SK-N-SH treated with all-trans-retinoic acid at 6 μM for 48 hours (cell line): ENCODE results near the gene GET4.

Experiments
- ATAC-seq: fragments of 200-7000 bp; cut with Tn5 transposase; 3 replicates; pipeline ENCODE4 v1.9.1; 2020; ENCODE audit warnings: mild to moderate bottlenecking, moderate library complexity
- ARNTL ChIP-seq: fragments of 450-650 bp; formaldehyde crosslinking; IDR thresholded peaks from 2 replicates; pipeline ENCODE4 v1.5.0; 2020; ENCODE audit warnings: low read depth, mild to moderate bottlenecking, moderate library complexity, borderline replicate concordance
- BACH2 ChIP-seq: fragments of 250-450 bp; sonication (Bioruptor Pico); IDR thresholded peaks from 2 replicates; pipeline ENCODE4 v1.9.0; 2021; ENCODE audit warnings: mild to moderate bottlenecking, borderline replicate concordance
- CREB5 ChIP-seq: fragments of 250-450 bp; sonication (Bioruptor Pico); IDR thresholded peaks from 2 replicates; pipeline ENCODE4 v1.5.1; 2020; ENCODE audit warnings: low read depth, mild to moderate bottlenecking, moderate library complexity
- CSDC2 ChIP-seq: fragments of 250-450 bp; sonication (Bioruptor Pico); IDR thresholded peaks from 2 replicates; pipeline ENCODE4 v1.5.0; 2020; ENCODE audit warnings: mild to moderate bottlenecking, moderate library complexity
- CSRNP3 ChIP-seq: fragments of 250-450 bp; sonication (Bioruptor Pico); IDR thresholded peaks from 2 replicates; pipeline ENCODE4 v1.5.1; 2021; ENCODE audit warnings: mild to moderate bottlenecking, moderate library complexity
- ESRRG ChIP-seq: fragments of 250-450 bp; sonication (Bioruptor Pico); IDR thresholded peaks from 2 replicates; pipeline ENCODE4 v1.6.1; 2021; ENCODE audit warnings: mild to moderate bottlenecking
- GLIS3 ChIP-seq: fragments of 250-450 bp; sonication (Bioruptor Pico); IDR thresholded peaks from 2 replicates; pipeline ENCODE4 v1.5.0; 2020; ENCODE audit warnings: mild to moderate bottlenecking, moderate library complexity
- ISL1 ChIP-seq: fragments of 250-450 bp; sonication (Bioruptor Pico); IDR thresholded peaks from 2 replicates; pipeline ENCODE4 v2.1.2; 2022; ENCODE audit warnings: mild to moderate bottlenecking, moderate library complexity
- OSR1 ChIP-seq: fragments of 250-450 bp; sonication (Bioruptor Pico); IDR thresholded peaks from 2 replicates; pipeline ENCODE4 v1.8.0; 2022; ENCODE audit warnings: moderate library complexity, mild to moderate bottlenecking, inconsistent platforms
- PATZ1 ChIP-seq: fragments of 250-450 bp; sonication (Bioruptor Pico); IDR thresholded peaks from 2 replicates; pipeline ENCODE4 v1.8.0; 2020; ENCODE audit warnings: mild to moderate bottlenecking, moderate library complexity, borderline replicate concordance
- PPARA ChIP-seq: fragments of 250-450 bp; sonication (Bioruptor Pico); IDR thresholded peaks from 2 replicates; pipeline ENCODE4 v1.5.0; 2020; ENCODE audit warnings: mild to moderate bottlenecking, borderline replicate concordance
- RARB ChIP-seq: fragments of 250-450 bp; sonication (Bioruptor Pico); IDR thresholded peaks from 2 replicates; pipeline ENCODE4 v1.8.0; 2021; ENCODE audit warnings: mild to moderate bottlenecking, moderate library complexity
- SNAI2 ChIP-seq: fragments of 250-450 bp; sonication (Bioruptor Pico); IDR thresholded peaks from 2 replicates; pipeline ENCODE4 v1.5.0; 2020; ENCODE audit warnings: mild to moderate bottlenecking, moderate library complexity
- TCF4 ChIP-seq: fragments of 250-450 bp; sonication (Bioruptor Pico); IDR thresholded peaks from 2 replicates; pipeline ENCODE4 v1.8.0; 2021; ENCODE audit warnings: mild to moderate bottlenecking, moderate library complexity, borderline replicate concordance
- TOX ChIP-seq: fragments of 250-450 bp; sonication (Bioruptor Pico); IDR thresholded peaks from 2 replicates; pipeline ENCODE4 v1.8.0; 2021; ENCODE audit warnings: mild to moderate bottlenecking, moderate library complexity, borderline replicate concordance
- TSHZ2 ChIP-seq: fragments of 250-450 bp; sonication (Bioruptor Pico); IDR thresholded peaks from 2 replicates; pipeline ENCODE4 v1.5.0; 2020; ENCODE audit warnings: mild to moderate bottlenecking, moderate library complexity
- ZC3H10 ChIP-seq: fragments of 250-450 bp; sonication (Bioruptor Pico); IDR thresholded peaks from 2 replicates; pipeline ENCODE4 v1.5.1; 2021; ENCODE audit warnings: mild to moderate bottlenecking, moderate library complexity
- ZFP30 ChIP-seq: fragments of 450-650 bp; formaldehyde crosslinking; IDR thresholded peaks from 2 replicates; pipeline ENCODE4 v1.5.0; 2022; ENCODE audit warnings: mild to moderate bottlenecking, moderate library complexity
- ZNF565 ChIP-seq: fragments of 450-650 bp; formaldehyde crosslinking; conservative IDR thresholded peaks from 2 replicates; pipeline ENCODE4 v1.5.0; 2020; ENCODE audit warnings: low read depth, mild to moderate bottlenecking, moderate library complexity
- ZNF70 ChIP-seq: fragments of 450-650 bp; formaldehyde crosslinking; IDR thresholded peaks from 2 replicates; pipeline ENCODE4 v1.5.0; 2020; ENCODE audit warnings: mild to moderate bottlenecking, moderate library complexity
- ZNF8 ChIP-seq: fragments of 450-650 bp; formaldehyde crosslinking; IDR thresholded peaks from 2 replicates; pipeline ENCODE4 v1.5.0; 2020; ENCODE audit warnings: mild to moderate bottlenecking, moderate library complexity

The GET4 gene

GRCh38 chr7:880450-880849 lies 4.1 kb downstream of the GET4 start (continued):
- TF ChIP-seq PATZ1 (CRISPR knock-in tag) (no peak), ESRRG (CRISPR knock-in tag) (no peak), OSR1 (no peak), BACH2 (no peak)

GRCh38 chr7:881441-882234 lies 5.3 kb downstream of the GET4 start:
- ATAC-seq, result no peak
- TF ChIP-seq TCF4 (CRISPR knock-in tag) (no peak), CREB5 (CRISPR knock-in tag) (no peak), ZNF8 (no peak), PATZ1 (CRISPR knock-in tag) (no peak), PPARA (CRISPR knock-in tag) (no peak), ZNF565 (CRISPR knock-in tag) (no peak), ZC3H10 (no peak), TSHZ2 (CRISPR knock-in tag) (no peak), GLIS3 (CRISPR knock-in tag) (no peak), ZNF70 (CRISPR knock-in tag) (no peak), CSRNP3 (CRISPR knock-in tag) (no peak), ISL1 (CRISPR knock-in tag) (no peak), TOX (CRISPR knock-in tag) (no peak), RARB (CRISPR knock-in tag) (no peak), CSDC2 (no peak), BACH2 (no peak), ZFP30 (CRISPR knock-in tag) (no peak), OSR1 (no peak), ARNTL (CRISPR knock-in tag) (no peak), SNAI2 (CRISPR knock-in tag) (no peak)
- TF ChIP-seq, all 23 proteins: peak for 0

- ATAC-seq, result no peak
- TF ChIP-seq CSDC2 (no peak), ZNF8 (no peak), ISL1 (CRISPR knock-in tag) (no peak), PATZ1 (CRISPR knock-in tag) (no peak), ZNF565 (CRISPR knock-in tag) (no peak), OSR1 (no peak), PPARA (CRISPR knock-in tag) (no peak)
These were observed 6.1 kb downstream of the GET4 start for GRCh38 chr7:882336-883035.
